Heart left ventricle (tissue), 13 donors: Measurements from ENCODE around the gene CARD10.

Source experiments
- POLR2A ChIP-seq, 2 donors: fragments of 450-650 bp; IDR thresholded peaks; one replicate each; pipeline ENCODE4 v1.6.1; 2017; ENCODE audit warnings: antibody characterized with exemption in 2 of 2, mild to moderate bottlenecking in 2 of 2, moderate library complexity in 2 of 2
- TF ChIP-seq, protein P1 (sequence below), 12 donors: fragments of 200-600 bp; sonication (generic) in 4 of 12; IDR thresholded peaks; one replicate each; pipeline versions ENCODE4 v1.5.0 to v1.8.0; 2018 to 2022; ENCODE audit warnings: antibody characterized with exemption in 12 of 12, mild to moderate bottlenecking in 5 of 12
- donor health status: ischemic (EF 13 %, LVEDD 7.1; RV severe dilation, severe dysfunction).
- donor health status: DM: no; HTN: yes; CAD: no.
- donor health status: DM: no; HTN: no; CAD: no.
- donor health status: ischemic (EF 25% LVEDD 6.9; RV normal size, moderate dysfunction).
- donor health status: ischemic (EF 25% LVEDD 5.7; RV mildly dilated, moderate dysfunction).
- donor health status: ischemic (EF 35%, LVEDD 5.7; RV mildly dilated, moderate dysfunction).
- donor health status: nonischemic (EF 11% LVEDD 7.7; RV severe dilation, severe dysfunction).
- donor health status: DM: yes; HTN: yes; CAD: no.
- donor health status: PGD.
- donor health status: ischemic (EF 29% LVEDD 5.4; RV normal size, mild dysfunction).
- donor health status: nonischemic (EF 23%, LVEDD 6.1; RV moderate dilation, normal function).

DNA sequence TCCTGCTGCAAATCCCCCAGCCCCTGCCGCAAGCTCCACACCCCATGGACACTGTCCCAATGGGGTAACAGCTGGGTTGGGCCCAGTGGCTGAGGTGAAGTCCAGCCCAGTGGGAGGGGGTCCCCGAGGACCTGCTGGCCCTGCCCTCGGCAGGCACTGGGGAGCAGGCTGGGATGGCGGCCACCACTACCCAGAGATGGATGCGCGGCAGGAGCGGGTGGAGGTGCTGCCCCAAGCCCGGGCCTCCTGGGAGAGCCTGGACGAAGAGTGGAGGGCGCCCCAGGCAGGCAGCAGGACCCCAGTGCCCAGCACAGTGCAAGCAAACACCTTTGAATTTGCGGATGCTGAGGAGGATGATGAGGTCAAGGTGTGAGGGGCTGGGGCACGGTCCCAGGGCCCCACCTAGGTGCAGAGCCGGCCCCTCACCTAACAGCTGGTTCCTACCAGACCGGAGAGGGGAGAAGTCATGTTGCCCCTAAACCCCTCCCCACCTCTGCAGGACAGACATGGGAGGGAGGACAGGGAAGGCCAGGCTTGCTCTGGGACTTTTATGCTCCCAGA, 49.3 kb upstream of the CARD10 start:
- TF ChIP-seq POLR2A (IDR thresholded peaks at IDR 0.05) = no peak
- TF ChIP-seq, protein P1, sequence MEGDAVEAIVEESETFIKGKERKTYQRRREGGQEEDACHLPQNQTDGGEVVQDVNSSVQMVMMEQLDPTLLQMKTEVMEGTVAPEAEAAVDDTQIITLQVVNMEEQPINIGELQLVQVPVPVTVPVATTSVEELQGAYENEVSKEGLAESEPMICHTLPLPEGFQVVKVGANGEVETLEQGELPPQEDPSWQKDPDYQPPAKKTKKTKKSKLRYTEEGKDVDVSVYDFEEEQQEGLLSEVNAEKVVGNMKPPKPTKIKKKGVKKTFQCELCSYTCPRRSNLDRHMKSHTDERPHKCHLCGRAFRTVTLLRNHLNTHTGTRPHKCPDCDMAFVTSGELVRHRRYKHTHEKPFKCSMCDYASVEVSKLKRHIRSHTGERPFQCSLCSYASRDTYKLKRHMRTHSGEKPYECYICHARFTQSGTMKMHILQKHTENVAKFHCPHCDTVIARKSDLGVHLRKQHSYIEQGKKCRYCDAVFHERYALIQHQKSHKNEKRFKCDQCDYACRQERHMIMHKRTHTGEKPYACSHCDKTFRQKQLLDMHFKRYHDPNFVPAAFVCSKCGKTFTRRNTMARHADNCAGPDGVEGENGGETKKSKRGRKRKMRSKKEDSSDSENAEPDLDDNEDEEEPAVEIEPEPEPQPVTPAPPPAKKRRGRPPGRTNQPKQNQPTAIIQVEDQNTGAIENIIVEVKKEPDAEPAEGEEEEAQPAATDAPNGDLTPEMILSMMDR (IDR thresholded peaks at IDR 0.05) = no peak
